Stimulated activated CD4-positive, alpha-beta T cell treated with anti-CD3 and anti-CD28 coated beads, Interleukin-2, amount 100 ng/mL, for 4 hours (primary cell): ENCODE data around the gene VENTX.

Experiments used
- DNase-seq: peaks from one replicate; pipeline ENCODE4 v3.0.0-alpha.2; 2020; ENCODE audit warnings: low read depth

Gene VENTX

DNA sequence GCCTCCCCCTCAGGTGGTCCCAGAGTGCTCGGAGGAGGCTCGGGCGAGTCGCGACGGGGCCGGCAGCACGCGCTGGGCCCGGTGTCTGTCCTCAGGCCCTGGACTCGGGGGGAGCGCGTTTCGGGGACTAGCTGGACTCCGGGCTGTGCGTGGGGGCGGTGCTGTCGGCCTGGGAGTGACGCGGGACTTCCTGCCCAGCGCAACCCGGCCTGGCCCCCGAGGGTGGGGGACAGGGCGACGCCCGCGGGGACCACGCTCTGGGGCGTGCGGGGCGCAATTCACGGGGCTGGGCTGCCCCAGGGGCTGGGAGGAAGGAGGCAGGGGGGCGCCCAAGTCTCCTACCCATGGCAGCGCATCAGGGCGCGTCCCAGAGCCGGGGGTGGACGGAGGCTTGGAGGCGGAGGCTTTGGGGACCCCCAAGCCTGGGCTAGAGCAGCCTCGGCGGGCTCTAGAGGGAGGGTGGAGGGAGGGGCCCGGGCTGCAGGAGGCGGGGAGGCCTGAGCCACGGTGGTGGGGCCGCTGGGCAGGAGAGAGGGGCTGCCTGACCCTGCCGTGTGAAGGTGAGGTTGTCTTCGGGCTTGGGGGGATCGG is 2.3 kb upstream of the VENTX start:
- no peak for DNase-seq

DNA sequence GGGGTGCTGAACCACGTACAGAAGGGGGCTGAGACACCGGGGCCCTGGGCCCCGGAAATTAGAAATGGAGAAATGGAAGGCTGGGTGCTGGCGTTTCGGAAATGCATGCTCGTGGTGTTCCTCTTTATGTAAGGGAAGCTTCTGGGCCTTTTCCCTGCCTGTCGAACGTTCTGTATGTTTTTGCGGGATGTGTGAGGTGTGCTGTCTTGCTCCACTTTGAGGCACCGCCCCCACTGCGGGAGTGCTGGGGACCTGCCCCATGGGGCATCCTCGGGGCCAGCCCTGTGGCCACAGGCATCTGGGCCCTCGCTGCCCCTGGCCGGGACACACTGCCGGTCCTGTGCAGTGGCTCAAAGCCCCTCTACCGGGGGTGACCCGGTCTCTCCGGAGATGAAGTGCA is 1.7 kb upstream of the VENTX start:
- DNase-seq, result no peak

GRCh38 chr10:133236401-133237240 is 1.0 kb upstream of the VENTX start:
- DNase-seq, result no peak

- no peak for DNase-seq
Measured at GRCh38 chr10:133237241-133237587, 441 bp upstream of the VENTX start.

- DNase-seq, result no peak
Measured at GRCh38 chr10:133238466-133238804, 780 bp downstream of the VENTX start.

DNA sequence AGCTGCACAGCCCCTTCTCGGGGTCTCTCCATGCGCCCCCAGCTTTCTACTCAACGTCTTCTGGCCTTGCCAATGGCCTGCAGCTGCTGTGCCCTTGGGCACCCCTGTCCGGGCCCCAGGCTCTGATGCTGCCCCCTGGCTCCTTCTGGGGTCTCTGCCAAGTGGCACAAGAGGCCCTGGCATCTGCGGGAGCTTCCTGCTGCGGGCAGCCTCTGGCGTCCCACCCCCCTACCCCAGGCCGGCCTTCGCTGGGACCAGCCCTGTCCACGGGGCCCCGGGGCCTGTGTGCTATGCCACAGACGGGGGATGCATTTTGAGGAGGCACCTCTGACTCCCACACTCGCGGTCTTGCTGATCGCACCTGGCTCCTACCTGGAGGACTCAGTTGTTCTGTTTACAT is 2.3 kb downstream of the VENTX start:
- no peak for DNase-seq

DNA sequence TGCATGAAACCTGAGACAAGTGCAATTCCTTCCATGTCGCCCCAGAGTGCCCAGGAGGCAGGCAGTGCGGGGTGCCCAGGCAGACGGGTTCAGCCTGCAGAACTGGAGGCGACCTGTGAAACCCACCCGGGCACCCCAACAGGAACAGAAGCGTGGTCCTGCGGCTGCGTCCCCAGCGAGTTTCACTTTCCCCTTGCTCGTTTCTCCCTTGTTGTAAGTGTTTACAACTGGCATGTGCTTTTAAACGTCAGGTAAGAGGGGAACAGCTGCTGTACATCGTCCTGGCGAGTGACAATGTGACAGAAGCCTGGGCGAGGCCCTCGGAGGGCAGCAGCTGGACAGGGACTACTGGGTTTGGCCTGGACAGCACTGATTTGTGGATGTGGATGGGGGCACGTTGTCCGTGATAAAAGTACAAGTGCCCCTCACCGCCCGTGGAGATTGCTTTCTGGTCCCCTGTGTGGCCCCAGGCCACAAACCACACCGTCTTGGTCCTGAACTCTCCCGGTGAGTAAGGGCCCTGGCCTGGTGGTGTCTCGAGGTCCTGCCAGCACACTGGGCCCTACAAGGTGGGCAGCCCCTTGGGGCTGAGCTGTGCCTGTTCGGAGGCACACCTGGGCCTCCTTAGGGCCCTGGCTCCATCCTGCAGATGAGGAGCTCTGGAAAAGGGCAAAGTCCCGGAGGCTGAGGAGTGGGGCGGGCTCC is 4.0 kb downstream of the VENTX start:
- no peak for DNase-seq

- DNase-seq, result no peak
Measured at GRCh38 chr10:133242611-133243356, 5.1 kb downstream of the VENTX start.

DNA sequence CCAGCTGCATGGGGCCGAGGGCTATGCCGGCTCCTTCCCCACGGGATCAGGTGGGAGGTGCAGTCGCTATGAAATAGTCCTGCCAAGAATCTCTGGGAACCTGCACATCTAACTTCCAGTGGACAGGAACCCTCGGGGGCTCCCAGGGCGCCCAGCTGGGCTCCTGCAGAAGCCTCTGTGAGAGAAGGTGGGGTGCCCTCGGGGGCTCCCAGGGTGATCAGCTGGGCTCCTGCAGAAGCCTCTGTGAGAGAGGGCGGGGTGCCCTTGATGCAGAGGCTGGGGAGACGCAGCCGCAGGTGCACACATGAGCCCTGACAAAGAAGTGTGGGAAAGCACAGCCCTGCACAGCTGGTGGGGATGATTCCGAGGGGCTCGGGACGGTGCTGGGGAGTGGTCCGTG is 5.9 kb downstream of the VENTX start:
- DNase-seq, result no peak

DNA sequence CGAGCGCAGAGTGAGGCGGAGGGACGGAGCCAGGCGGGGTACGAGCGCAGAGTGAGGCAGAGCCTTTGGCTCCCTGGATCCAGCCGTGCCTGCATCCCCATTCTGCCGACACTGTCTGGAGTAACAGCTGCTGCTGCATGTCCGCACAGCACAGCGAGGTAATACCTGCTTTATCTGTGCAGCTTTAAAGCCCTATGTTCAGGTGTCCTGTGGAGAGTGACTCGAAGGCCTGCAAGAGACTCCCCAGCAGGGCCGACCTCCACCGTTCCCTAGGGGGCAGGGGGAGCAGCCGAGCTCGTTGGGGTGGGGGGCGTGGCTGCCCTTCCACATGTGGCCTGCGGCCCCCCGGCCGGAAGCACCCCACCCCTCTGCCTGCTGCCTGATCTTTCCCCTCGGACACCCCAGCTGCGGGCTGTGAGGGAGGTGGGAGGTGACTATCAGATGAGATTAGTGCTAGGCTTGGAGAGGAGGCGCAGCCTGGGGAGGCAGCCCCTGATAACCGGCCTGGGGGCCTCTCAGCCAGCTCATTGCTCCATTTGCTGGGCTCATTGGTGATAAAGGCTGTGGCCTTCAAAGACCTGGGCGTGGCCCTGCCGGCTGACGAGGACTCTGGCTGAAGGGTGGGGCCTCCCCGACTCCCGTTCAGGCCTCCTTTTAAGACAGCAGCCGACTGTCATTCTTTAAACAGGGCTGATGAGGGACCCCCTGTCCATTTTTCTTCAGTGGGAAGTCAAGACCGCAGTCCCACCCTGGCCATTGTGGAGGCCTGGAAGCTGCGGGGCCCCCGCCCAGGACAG is 8.0 kb downstream of the VENTX start:
- no peak for DNase-seq

- DNase-seq, result no peak
Measured at GRCh38 chr10:133246236-133246626, 8.6 kb downstream of the VENTX start.

DNA sequence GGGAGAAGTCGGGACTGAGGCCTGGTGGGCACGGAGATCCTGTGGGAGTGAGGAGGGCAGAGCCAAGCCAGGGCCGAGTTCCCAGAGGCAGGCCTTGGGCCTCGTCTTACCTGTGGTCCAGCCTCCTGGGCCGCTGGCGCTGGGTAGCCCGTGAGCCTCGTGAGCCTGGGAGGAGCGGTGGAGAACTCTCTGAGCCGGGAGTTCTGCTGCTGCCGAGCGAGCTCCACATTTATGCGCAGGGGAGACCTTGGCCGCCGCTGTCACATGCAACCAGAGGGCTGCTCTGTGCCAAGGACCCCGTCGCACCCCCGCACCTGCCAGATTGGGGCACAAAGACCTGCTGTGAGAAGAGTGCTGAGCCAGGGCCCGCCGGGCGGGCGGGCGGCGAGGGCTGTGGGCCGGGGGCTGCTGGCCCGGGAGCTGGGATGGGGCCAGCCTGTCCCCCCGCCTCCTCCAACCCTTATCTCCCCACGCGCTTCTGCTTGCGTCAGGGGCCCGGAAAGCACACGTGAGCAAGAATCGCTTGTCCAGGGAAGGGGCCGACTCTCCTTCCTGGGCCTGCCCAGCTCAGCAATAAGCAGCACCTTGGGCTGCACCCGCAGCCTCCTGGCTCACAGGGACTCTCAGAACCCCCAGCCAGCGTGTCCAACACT is 10.2 kb downstream of the VENTX start:
- DNase-seq, result no peak

DNA sequence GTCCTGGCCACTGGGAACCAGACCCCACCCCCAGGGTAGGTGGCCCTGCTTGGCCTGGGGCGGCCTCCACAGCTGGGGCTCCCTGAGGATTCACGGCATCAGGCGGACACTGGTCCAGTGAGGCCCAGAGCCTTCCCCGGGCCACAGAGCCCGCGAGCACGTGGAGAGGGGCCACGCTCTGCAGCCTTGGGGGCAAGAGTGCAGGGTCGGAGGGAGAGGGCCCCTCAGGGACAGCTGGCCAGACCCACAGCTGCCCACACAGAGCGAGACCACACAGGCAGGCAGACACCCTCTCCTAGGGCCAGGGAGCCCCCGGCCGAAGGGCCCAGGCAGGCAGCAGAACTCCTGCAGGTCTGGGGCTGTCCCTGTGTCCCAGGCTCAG is 10.7 kb downstream of the VENTX start:
- DNase-seq, result no peak

GRCh38 chr10:133249094-133249780 is 11.6 kb downstream of the VENTX start:
- no peak for DNase-seq

DNA sequence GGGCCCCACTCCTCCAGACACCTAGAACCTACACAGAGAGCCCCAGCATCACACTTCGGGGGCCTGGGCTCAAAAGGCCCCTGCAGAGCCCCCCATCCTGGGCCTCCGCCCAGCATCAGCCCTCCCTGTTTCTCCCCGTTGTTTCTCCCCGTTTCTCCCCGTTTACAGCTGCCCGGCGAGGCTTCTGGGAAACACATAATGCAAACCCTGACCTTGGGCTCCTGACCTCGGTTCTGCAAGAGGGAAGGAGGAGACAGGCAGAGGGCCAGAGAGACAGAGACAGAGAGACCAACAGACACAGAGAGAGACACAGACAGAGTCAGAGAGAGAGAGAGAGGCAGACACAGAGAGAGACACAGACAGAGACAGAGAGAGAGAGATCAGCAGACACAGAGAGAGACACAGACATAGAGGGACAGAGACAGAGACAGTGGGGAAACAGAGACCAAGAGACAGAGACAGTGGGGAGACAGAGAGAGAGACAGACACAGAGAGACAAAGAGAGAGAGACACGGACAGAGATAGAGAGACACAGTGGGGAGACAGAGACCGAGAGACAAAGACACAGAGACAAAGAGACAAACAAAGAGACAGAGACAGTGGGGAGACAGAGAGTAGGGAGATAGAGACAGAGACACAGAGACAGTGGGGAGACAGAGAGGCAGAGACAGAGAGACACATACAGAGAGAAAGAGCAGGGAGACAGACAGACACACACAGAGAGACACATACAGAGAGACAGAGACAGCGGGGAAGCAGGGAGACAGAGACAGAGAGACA is 12.5 kb downstream of the VENTX start:
- no peak for DNase-seq

DNA sequence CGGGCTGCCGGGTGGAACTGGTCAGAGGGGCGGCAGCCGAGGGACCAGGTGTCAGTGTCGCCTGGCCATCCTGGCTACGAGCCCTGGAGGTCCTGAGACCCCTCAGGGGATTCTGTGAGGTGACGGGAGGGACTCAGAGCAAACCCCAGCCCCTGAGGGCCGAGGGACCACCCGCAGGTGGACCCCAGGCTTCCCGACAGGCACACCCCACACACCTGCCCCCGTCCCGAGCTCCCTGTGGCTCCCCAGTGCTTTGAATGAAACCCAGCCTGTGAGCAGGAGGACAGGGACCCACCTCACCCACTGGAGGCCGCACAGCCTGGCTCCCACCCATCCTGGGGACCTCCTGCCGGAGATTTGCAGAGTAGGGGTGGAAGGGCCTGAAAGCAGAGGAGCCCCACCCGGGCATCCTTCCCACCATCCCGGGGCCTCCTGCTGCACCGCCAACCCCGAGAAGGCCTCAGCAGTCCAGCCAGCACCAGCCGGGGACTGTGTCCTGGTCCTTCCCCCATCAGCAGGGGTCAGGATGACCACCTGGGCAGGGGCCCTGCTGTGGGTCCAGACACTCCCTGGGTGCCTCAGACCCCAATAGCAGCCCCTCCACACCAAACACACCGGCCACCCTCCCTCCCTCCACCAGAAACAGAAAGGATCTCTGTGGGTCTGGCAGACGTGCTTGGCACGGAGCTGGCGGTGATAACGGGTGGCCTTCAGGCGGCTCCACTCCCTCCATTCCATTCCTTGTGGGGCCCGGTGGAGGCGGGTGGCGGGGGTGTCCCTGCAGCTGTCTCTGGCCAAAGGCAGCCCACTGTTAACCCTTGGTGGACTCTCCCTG is 13.9 kb downstream of the VENTX start:
- DNase-seq, result no peak

DNA sequence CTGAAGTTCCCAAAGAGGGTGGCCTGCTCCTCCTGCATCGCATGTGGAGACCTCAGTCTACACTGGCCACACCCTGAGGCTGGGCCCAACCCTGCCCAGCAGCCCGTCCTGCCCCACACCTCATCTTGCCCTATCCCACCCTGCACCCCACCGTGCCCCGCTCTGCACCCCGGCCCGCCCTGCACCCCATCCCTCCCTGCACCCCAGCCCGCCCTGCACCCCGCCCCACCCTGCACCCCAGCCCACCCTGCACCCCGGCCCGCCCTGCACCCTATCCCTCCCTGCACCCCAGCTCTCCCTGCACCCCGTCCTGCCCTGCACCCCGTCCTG is 14.5 kb downstream of the VENTX start:
- DNase-seq, result no peak

DNA sequence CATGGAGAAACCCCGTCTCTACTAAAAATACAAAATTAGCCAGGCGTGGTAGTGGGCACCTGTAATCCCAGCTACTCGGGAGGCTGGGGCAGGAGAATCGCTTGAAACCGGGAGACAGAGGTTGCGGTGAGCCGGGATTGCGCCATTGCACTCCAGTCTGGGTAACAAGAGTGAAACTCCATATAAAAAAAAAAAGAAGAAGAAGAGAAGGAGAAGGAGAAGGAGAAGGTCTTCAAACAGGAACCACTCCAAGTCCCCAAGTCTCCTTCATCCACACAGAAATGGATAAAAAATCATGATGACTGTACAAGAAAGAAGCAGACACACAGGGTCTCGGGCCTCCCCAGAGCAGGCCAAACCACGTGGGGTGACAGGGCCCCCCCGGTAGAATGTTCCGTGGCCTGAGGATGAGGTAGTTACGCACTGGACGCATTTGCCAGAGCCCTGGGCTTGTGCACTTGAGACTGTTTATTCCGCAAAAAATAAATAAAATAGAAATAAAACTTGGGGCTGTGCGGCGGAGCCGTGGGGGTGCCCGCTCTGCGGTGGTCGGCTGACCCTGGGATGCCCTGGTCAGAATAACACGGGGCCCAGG is 15.8 kb downstream of the VENTX start:
- no peak for DNase-seq
